Neural cell (in vitro differentiated cells): ENCODE results near the gene MBNL2. TPM values are rescaled to one million over a fixed set of nuclear protein-coding genes. Genes with fewer than 3 reads are reported as not detected.

Experiments used
- H2AFZ ChIP-seq: fragments of 200-600, 300-800 bp; sonication (generic), shearing (Covaris generic); 2 replicates; pipeline ENCODE4 v1.6.0; 2014; ENCODE audit warnings: low read depth, mild to moderate bottlenecking, antibody characterized with exemption, low read length, moderate library complexity
- H3F3A ChIP-seq: fragments of 200-600 bp; shearing (Covaris generic); 2 replicates; pipeline ENCODE4 v1.6.1; 2016; ENCODE audit warnings: mild to moderate bottlenecking, moderate library complexity, mixed read lengths, antibody characterized with exemption, low read length; ENCODE audit not compliant: insufficient read depth, poor library complexity, severe bottlenecking
- H3K27ac ChIP-seq: fragments of 200-600, 300-800 bp; sonication (generic), shearing (Covaris generic); 2 replicates; pipeline ENCODE4 v1.5.1; 2014; ENCODE audit warnings: mild to moderate bottlenecking, low read length, moderate library complexity
- H3K27me3 ChIP-seq: fragments of 300-800, 200-600 bp; sonication (generic), shearing (Covaris generic); 2 replicates; pipeline ENCODE4 v1.6.0; 2014; ENCODE audit warnings: mild to moderate bottlenecking, low read depth, low read length, moderate library complexity; ENCODE audit not compliant: insufficient read depth
- H3K36me3 ChIP-seq: fragments of 300-800, 200-600 bp; sonication (generic), shearing (Covaris generic); 2 replicates; pipeline ENCODE4 v1.5.1; 2014; ENCODE audit warnings: mild to moderate bottlenecking, antibody characterized with exemption, low read length, moderate library complexity; ENCODE audit not compliant: insufficient read depth
- H3K4me2 ChIP-seq: fragments of 300-800, 200-600 bp; sonication (generic), shearing (Covaris generic); 2 replicates; pipeline ENCODE4 v1.6.0; 2014; ENCODE audit warnings: mild to moderate bottlenecking, low read length
- H3K4me3 ChIP-seq: fragments of 300-800, 200-600 bp; sonication (generic), shearing (Covaris generic); 2 replicates; pipeline ENCODE4 v1.5.1; 2014; ENCODE audit warnings: mild to moderate bottlenecking, low read length, moderate library complexity
- H3K79me2 ChIP-seq: fragments of 200-600 bp; shearing (Covaris generic); replicated peaks from 2 replicates; pipeline ENCODE4 v1.6.0; 2014; ENCODE audit warnings: mild to moderate bottlenecking, low read length, moderate library complexity; ENCODE audit not compliant: insufficient read depth
- H3K9ac ChIP-seq: fragments of 300-800, 200-600 bp; sonication (generic), shearing (Covaris generic); 2 replicates; pipeline ENCODE4 v1.6.1; 2016; ENCODE audit warnings: mild to moderate bottlenecking, low read length, mixed read lengths
- H3K9me2 ChIP-seq: fragments of 200-600 bp; shearing (Covaris generic); 2 replicates; pipeline ENCODE4 v1.6.1; 2016; ENCODE audit warnings: mild to moderate bottlenecking, low read length, mixed read lengths; ENCODE audit not compliant: insufficient read depth
- H3K9me3 ChIP-seq: fragments of 200-600, 300-800 bp; sonication (generic), shearing (Covaris generic); 2 replicates; pipeline ENCODE4 v1.6.1; 2016; ENCODE audit warnings: mild to moderate bottlenecking, mixed run types, low read length, moderate library complexity, mixed read lengths
- H4K20me1 ChIP-seq: fragments of 200-600 bp; shearing (Covaris generic); 2 replicates; pipeline ENCODE4 v1.6.1; 2016; ENCODE audit warnings: mild to moderate bottlenecking, mixed run types; ENCODE audit not compliant: insufficient read depth
- CTCF ChIP-seq: fragments of 450-650 bp; IDR thresholded peaks from 2 replicates; pipeline ENCODE4 v1.5.1; 2014; ENCODE audit warnings: antibody characterized with exemption, mild to moderate bottlenecking, moderate library complexity; ENCODE audit not compliant: poor library complexity, severe bottlenecking
- EP300 ChIP-seq: fragments of 450-650 bp; conservative IDR thresholded peaks from 2 replicates; pipeline ENCODE4 v1.6.1; 2014; ENCODE audit warnings: antibody characterized with exemption, mild to moderate bottlenecking, moderate library complexity; ENCODE audit not compliant: poor library complexity, severe bottlenecking
- EZH2 ChIP-seq: fragments of 200-600, 300-800 bp; shearing (Covaris generic), sonication (generic); IDR thresholded peaks from 2 replicates; pipeline ENCODE4 v1.6.1; 2014; ENCODE audit warnings: antibody characterized with exemption, low read length, borderline replicate concordance, mild to moderate bottlenecking; ENCODE audit not compliant: insufficient read depth, poor library complexity, severe bottlenecking
- MXI1 ChIP-seq: fragments of 450-650 bp; conservative IDR thresholded peaks from 2 replicates; pipeline ENCODE4 v1.6.1; 2014; ENCODE audit warnings: antibody characterized with exemption, mild to moderate bottlenecking; ENCODE audit not compliant: poor library complexity, severe bottlenecking
- POLR2AphosphoS5 ChIP-seq: IDR thresholded peaks from 2 replicates; pipeline ENCODE4 v1.6.1; 2012
- RAD21 ChIP-seq: fragments of 450-650 bp; conservative IDR thresholded peaks from 2 replicates; pipeline ENCODE4 v1.6.1; 2014; ENCODE audit warnings: antibody characterized with exemption, mild to moderate bottlenecking, moderate library complexity
- REST ChIP-seq: IDR thresholded peaks from 2 replicates; pipeline ENCODE4 v1.6.1; 2012; ENCODE audit warnings: borderline replicate concordance
- SMC3 ChIP-seq: fragments of 450-650 bp; conservative IDR thresholded peaks from 2 replicates; pipeline ENCODE4 v1.6.1; 2014; ENCODE audit warnings: antibody characterized with exemption, mild to moderate bottlenecking, moderate library complexity; ENCODE audit not compliant: poor library complexity
- TAF1 ChIP-seq: IDR thresholded peaks from 2 replicates; pipeline ENCODE4 v1.6.1; 2012; ENCODE audit warnings: low read depth
- polyA plus RNA-seq: library from polyadenylated mRNA; depleted of rRNA; stranded (reverse); fragments of >200 nt; gene quantifications from 2 replicates; pipeline ENCODE4 v1.2.3, GENCODE V29; 2014

Gene MBNL2
- polyA plus RNA-seq, 1 donor from 2014 or later: 4.3 TPM

GRCh38 chr13:97392020-97392419 is 169.9 kb downstream of the MBNL2 start:
- TF ChIP-seq RAD21 (no peak), CTCF (no peak), EP300 (no peak), MXI1 (no peak), REST (no peak), TAF1 (no peak), SMC3 (no peak), EZH2 (no peak), POLR2AphosphoS5 (no peak)

GRCh38 chr13:97394542-97394941 is 172.4 kb downstream of the MBNL2 start:
- H4K20me1 ChIP-seq: no peaks in the 10 kb centered on the region
- H3K9me3 ChIP-seq: no peaks in the 10 kb centered on the region
- no peak overlapping the region for H3K9ac ChIP-seq
- H3K4me2 ChIP-seq: no peak overlapping the region
- H3F3A ChIP-seq: no peaks in the 10 kb centered on the region
- no peaks in the 10 kb centered on the region for H3K79me2 ChIP-seq
- H3K27me3 ChIP-seq: no peaks in the 10 kb centered on the region
- H2AFZ ChIP-seq: no peak overlapping the region
- H3K9me2 ChIP-seq: no peaks in the 10 kb centered on the region
- no peak overlapping the region for H3K4me3 ChIP-seq
- no peak for TF ChIP-seq EP300
- no peak for TF ChIP-seq EZH2
- TF ChIP-seq TAF1: no peak
- TF ChIP-seq RAD21: no peak
- H3K36me3 ChIP-seq: no peaks in the 10 kb centered on the region
- H3K27ac ChIP-seq: no peak overlapping the region

More at GRCh38 chr13:97392020-97392419, 169.9 kb downstream of the MBNL2 start:
- no peaks in the 10 kb centered on the region for H3K9me2 ChIP-seq
- H2AFZ ChIP-seq: no peak overlapping the region
- no peak overlapping the region for H3K4me2 ChIP-seq
- H3K27me3 ChIP-seq: no peaks in the 10 kb centered on the region
- no peaks in the 10 kb centered on the region for H3F3A ChIP-seq
- H4K20me1 ChIP-seq: no peaks in the 10 kb centered on the region
- no peaks in the 10 kb centered on the region for H3K36me3 ChIP-seq
- no peak overlapping the region for H3K4me3 ChIP-seq
- H3K27ac ChIP-seq: no peak overlapping the region
- no peaks in the 10 kb centered on the region for H3K9me3 ChIP-seq
- H3K79me2 ChIP-seq: no peaks in the 10 kb centered on the region
- no peak overlapping the region for H3K9ac ChIP-seq
